K562 (cell line): ENCODE measurements around the gene RALA. TPM values are rescaled to one million over a fixed set of nuclear protein-coding genes. Genes with fewer than 3 reads are reported as not detected.

Experiments used
- BDP1 ChIP-seq: IDR thresholded peaks from 3 replicates; pipeline ENCODE4 v1.6.1; 2011; ENCODE audit not compliant: insufficient read length, insufficient read depth
- CEBPZ ChIP-seq: fragments of 150-350 bp; IDR thresholded peaks from 2 replicates; pipeline ENCODE4 v1.6.1; 2014; ENCODE audit warnings: low read depth, mild to moderate bottlenecking, low read length, borderline replicate concordance
- CSDE1 ChIP-seq, 2 experiments: fragments of 450-650 bp; IDR thresholded peaks; 2 replicates each; pipeline ENCODE4 v1.6.1; 2016; ENCODE audit warnings: mild to moderate bottlenecking in 1 of 2
- ETS1 ChIP-seq: conservative IDR thresholded peaks from 2 replicates; pipeline ENCODE4 v1.6.1; 2011; ENCODE audit warnings: low read depth, mild to moderate bottlenecking, low read length; ENCODE audit not compliant: control insufficient read depth
- HMG20A ChIP-seq: fragments of 450-650 bp; formaldehyde crosslinking; conservative IDR thresholded peaks from 2 replicates; pipeline ENCODE4 v1.4.0; 2020; ENCODE audit warnings: mild to moderate bottlenecking, mixed read lengths
- IRF1 ChIP-seq: sonication (generic); formaldehyde crosslinking; IDR thresholded peaks from 2 replicates; pipeline ENCODE4 v1.8.0; 2022; ENCODE audit warnings: missing genetic modification reagents, mild to moderate bottlenecking, borderline replicate concordance
- MAFF ChIP-seq: IDR thresholded peaks from 2 replicates; pipeline ENCODE4 v1.6.1; 2012; ENCODE audit warnings: low read length, improper control_type of control experiment
- NR2C1 ChIP-seq, 2 experiments: fragments of 450-650 bp; IDR thresholded peaks; 2 replicates each; pipeline ENCODE4 v1.6.1; 2017; ENCODE audit warnings: mild to moderate bottlenecking in 2 of 2, antibody characterized with exemption in 1 of 2, inconsistent platforms in 1 of 2, missing compliant biosample characterization in 1 of 2, missing genetic modification characterization in 1 of 2
- PHF21A ChIP-seq: fragments of 450-650 bp; IDR thresholded peaks from 2 replicates; pipeline ENCODE4 v1.6.1; 2017; ENCODE audit warnings: low read depth, borderline replicate concordance
- PPARD ChIP-seq: fragments of 250-450 bp; sonication (Bioruptor Pico); IDR thresholded peaks from 2 replicates; pipeline ENCODE4 v1.8.0; 2022; ENCODE audit warnings: inconsistent platforms, mild to moderate bottlenecking, moderate library complexity
- RAD51 ChIP-seq: fragments of 450-650 bp; IDR thresholded peaks from 2 replicates; pipeline ENCODE4 v1.7.1; 2016; ENCODE audit warnings: low read depth, mild to moderate bottlenecking, borderline replicate concordance
- RNF219 ChIP-seq: fragments of 250-450 bp; sonication (Bioruptor Pico); IDR thresholded peaks from 2 replicates; pipeline ENCODE4 v1.5.0; 2022; ENCODE audit warnings: mild to moderate bottlenecking
- THAP7 ChIP-seq: fragments of 250-450 bp; sonication (Bioruptor Pico); IDR thresholded peaks from 2 replicates; pipeline ENCODE4 v1.5.0; 2021
- ZFP91 ChIP-seq: sonication (generic); formaldehyde crosslinking; IDR thresholded peaks from 2 replicates; pipeline ENCODE4 v1.8.0; 2022; ENCODE audit warnings: mild to moderate bottlenecking, missing genetic modification reagents
- ZNF561 ChIP-seq: fragments of 450-650 bp; formaldehyde crosslinking; conservative IDR thresholded peaks from 2 replicates; pipeline ENCODE4 v1.4.0; 2020; ENCODE audit warnings: mild to moderate bottlenecking, moderate library complexity
- polyA plus RNA-seq, 8 experiments: library from polyadenylated mRNA; depleted of rRNA in 4 of 8; stranded (reverse) in 5 of 8; unstranded in 3 of 8; fragments of >200 nt; fragmentation: Nextera tagmentation in 2 of 8; fragmentation: Illumina TruSeq in 1 of 8; extraction: Ambion mirVana in 2 of 8; extraction: Trizol in 1 of 8; gene quantifications; 2 replicates each; pipeline versions ENCODE4 v1.2.1 to v1.2.3, GENCODE V29; 2011 to 2014; ENCODE audit warnings: inconsistent platforms in 1 of 8, missing spikeins in 1 of 8
- total RNA-seq, 7 experiments: library from RNA; depleted of rRNA in 6 of 7; stranded (reverse); fragments of >200 nt in 6 of 7; fragmentation: Illumina TruSeq in 2 of 7; extraction: Trizol in 2 of 7; gene quantifications; 2 replicates each; pipeline versions ENCODE4 v1.2.1 to v1.2.3, GENCODE V29; 2011 to 2021; ENCODE audit warnings: low replicate concordance in 1 of 7

The RALA gene
- total and polyA plus RNA-seq, 9 of the 15 experiments (the other 6 are each of a cell fraction or from before 2014, with no cell fraction given): 7.2 to 28.0 (median 25.7) TPM

- peak; percentile 99 for TF ChIP-seq NR2C1 (IDR thresholded peaks at IDR 0.05)
- TF ChIP-seq NR2C1 (tag; IDR thresholded peaks at IDR 0.05): peak; percentile 98
- no peak for TF ChIP-seq HMG20A
- TF ChIP-seq CSDE1 (IDR thresholded peaks at IDR 0.05): no peak
- TF ChIP-seq MAFF: no peak
- peak; percentile 60; the same call in 1 of the 2 replicates for TF ChIP-seq ETS1
- TF ChIP-seq CEBPZ: no peak
- TF ChIP-seq RAD51: no peak
- TF ChIP-seq IRF1: no peak
- TF ChIP-seq BDP1: no peak
- no peak for TF ChIP-seq ZNF561 (CRISPR knock-in tag)
- no peak for TF ChIP-seq THAP7 (CRISPR knock-in tag)
- TF ChIP-seq PHF21A: no peak
- TF ChIP-seq ZFP91 (CRISPR knock-in tag): no peak
- no peak for TF ChIP-seq PPARD (CRISPR knock-in tag)
- TF ChIP-seq RNF219 (CRISPR knock-in tag): no peak
Observed at GRCh38 chr7:39623047-39623731, at the start of gene RALA (continued).
